RWPE2 (cell line): ENCODE measurements around the gene PPP6R3.

Experiments used
- ATAC-seq: fragments of 200-7000 bp; cut with Tn5 transposase; 3 replicates; pipeline ENCODE4 v1.9.1; 2021; ENCODE audit warnings: low read depth
- DNase-seq: peaks from one replicate; pipeline ENCODE4 v3.0.0-alpha.2; 2020; ENCODE audit warnings: low spot score
- H3K27ac ChIP-seq: fragments of 450-650 bp; 2 replicates; pipeline ENCODE4 v1.5.1; 2017; ENCODE audit warnings: mild to moderate bottlenecking; ENCODE audit not compliant: poor library complexity, severe bottlenecking
- H3K27me3 ChIP-seq: fragments of 250-450 bp; sonication (Bioruptor Pico); 2 replicates; pipeline ENCODE4 v1.5.1; 2021; ENCODE audit warnings: mild to moderate bottlenecking, moderate library complexity; ENCODE audit not compliant: insufficient read depth, poor library complexity, severe bottlenecking
- H3K36me3 ChIP-seq: fragments of 250-450 bp; sonication (Bioruptor Pico); 2 replicates; pipeline ENCODE4 v1.5.1; 2020; ENCODE audit warnings: low read depth, mild to moderate bottlenecking, moderate library complexity
- H3K4me1 ChIP-seq: fragments of 250-450 bp; sonication (Bioruptor Pico); 2 replicates; pipeline ENCODE4 v1.5.1; 2021; ENCODE audit warnings: mild to moderate bottlenecking, moderate library complexity; ENCODE audit not compliant: insufficient read depth, poor library complexity, severe bottlenecking
- H3K4me3 ChIP-seq: fragments of 250-450 bp; sonication (Bioruptor Pico); 2 replicates; pipeline ENCODE4 v1.5.1; 2021; ENCODE audit warnings: mild to moderate bottlenecking, moderate library complexity; ENCODE audit not compliant: severe bottlenecking
- H3K9me3 ChIP-seq: fragments of 250-450 bp; sonication (Bioruptor Pico); 2 replicates; pipeline ENCODE4 v1.5.1; 2021; ENCODE audit warnings: mild to moderate bottlenecking, moderate library complexity; ENCODE audit not compliant: severe bottlenecking
- TF ChIP-seq, protein P1 (sequence below): fragments of 450-650 bp; IDR thresholded peaks from one replicate; pipeline ENCODE4 v1.5.1; 2017; ENCODE audit warnings: mild to moderate bottlenecking, moderate library complexity; ENCODE audit not compliant: poor library complexity, severe bottlenecking

Gene PPP6R3

DNA sequence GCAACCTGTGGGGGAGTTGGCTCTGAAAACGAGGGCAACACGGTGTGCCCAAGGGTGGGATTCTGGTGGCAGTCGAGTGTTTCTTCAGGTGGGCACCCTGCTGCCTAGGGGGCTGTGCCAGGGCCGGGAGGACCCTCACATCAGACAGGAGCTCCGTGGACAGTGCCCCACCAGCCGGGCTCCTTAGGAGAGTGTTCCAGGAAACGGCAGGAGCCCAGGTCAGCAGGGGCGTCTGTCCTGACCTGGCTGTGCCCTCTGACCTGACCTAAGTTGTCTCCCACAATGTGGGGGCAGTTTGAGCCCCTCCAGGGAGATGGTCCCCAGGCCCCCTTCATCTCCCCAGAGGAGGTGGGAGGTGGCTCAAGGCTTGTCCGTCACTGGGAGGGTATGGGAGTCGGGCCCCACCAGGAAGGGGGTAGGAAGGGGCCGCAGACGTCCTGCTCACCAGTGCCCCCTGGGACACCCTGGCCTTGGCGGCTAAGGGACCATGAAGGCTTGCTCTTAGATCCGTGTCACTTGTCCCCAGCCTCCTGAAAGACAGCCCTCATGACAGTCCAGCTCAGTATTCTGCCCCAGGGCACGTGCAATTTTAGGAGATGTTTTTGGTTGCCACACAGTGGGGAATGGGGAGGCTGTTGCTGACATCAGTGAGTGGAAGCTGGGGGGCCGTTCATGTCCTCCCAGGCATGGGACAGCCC, 191.6 kb downstream of the PPP6R3 start:
- H3K27me3 ChIP-seq: no peaks in the 10 kb centered on the region

DNA sequence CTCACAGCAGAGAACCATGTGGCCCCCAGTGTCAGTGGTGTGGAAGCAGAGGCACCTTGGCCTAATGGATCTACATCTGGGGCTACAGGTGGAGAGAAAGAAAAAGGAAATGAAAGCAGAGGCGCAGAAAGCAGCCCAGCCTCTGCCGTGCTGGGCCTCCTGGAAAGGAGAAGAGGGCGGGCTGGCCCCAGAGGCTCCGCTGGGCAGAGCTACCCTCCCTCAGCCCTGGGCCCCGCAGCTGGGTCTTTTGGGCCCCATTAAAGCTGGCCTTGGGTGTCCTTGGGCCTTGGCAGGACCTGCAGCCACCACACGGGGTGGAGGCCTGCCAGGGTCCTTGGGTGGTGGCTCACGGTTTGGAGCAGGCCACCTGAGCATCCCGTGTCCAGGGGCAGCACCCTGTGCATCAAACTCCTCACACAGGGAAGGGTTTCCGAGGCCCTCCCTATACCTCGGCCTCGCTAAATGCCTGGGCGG, 192.2 kb downstream of the PPP6R3 start:
- ATAC-seq: no peak
- H3K36me3 ChIP-seq: no peaks in the 10 kb centered on the region

More for the DNA sequence above, 191.6 kb downstream of the PPP6R3 start:
- DNase-seq (no peak), ATAC-seq (no peak)
- no peaks in the 10 kb centered on the region for H3K4me1 ChIP-seq
- no peak overlapping the region for H3K27ac ChIP-seq
- TF ChIP-seq, protein P1, sequence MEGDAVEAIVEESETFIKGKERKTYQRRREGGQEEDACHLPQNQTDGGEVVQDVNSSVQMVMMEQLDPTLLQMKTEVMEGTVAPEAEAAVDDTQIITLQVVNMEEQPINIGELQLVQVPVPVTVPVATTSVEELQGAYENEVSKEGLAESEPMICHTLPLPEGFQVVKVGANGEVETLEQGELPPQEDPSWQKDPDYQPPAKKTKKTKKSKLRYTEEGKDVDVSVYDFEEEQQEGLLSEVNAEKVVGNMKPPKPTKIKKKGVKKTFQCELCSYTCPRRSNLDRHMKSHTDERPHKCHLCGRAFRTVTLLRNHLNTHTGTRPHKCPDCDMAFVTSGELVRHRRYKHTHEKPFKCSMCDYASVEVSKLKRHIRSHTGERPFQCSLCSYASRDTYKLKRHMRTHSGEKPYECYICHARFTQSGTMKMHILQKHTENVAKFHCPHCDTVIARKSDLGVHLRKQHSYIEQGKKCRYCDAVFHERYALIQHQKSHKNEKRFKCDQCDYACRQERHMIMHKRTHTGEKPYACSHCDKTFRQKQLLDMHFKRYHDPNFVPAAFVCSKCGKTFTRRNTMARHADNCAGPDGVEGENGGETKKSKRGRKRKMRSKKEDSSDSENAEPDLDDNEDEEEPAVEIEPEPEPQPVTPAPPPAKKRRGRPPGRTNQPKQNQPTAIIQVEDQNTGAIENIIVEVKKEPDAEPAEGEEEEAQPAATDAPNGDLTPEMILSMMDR: no peak
- H3K4me3 ChIP-seq: no peak overlapping the region
- no peaks in the 10 kb centered on the region for H3K9me3 ChIP-seq
- no peaks in the 10 kb centered on the region for H3K36me3 ChIP-seq

DNA sequence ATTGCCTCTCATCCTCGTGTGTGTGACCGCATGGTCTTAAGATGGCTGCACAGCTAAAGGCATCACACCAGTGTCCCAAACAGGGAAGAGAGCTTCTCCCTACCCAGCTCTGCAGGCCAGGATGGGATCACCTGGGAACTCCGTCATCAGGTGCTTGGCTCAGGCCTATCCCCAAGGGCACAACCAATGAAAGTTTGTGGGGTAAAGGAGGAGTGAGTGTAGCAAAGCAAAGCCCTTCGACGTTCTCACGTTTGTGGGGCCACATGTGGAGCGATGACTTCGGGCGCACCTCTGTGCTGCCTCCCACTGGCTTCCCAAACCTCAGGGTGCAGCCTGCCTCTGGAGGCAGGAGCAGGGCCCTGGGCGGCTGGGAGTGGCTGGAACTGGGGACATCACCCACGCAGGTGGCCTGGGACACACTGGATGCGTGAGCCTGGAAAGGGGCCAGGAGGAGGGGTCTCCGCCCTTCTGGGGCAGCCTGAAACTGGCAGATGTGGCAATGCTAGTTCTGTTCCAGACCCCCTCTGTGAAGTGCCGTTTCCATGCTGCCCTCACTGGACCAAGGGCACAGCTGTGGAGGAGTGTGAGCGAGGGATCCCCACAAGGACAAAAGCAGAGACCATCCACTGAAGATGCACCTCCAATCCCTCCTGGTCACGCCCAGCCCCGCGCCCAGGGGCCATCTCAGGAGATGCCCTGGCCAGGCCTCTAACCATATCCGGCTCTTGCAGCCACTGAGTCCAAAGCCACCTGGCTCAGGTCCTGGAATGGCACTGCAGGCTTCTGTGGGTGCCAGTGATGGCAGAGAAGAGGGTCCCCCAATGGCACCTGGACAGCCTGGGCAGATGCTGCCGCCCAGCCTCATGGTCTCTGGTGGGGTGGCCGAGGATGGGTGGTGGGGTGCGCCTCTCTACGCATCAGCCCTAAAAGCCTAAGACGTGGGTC, 193.2 kb downstream of the PPP6R3 start:
- Histone ChIP-seq H3K27ac (no peak overlapping the region), H3K27me3 (no peaks in the 10 kb centered on the region), H3K36me3 (no peaks in the 10 kb centered on the region), H3K9me3 (no peaks in the 10 kb centered on the region), H3K4me1 (no peaks in the 10 kb centered on the region), H3K4me3 (no peak overlapping the region)
- ATAC-seq (no peak), DNase-seq (no peak)
- TF ChIP-seq, protein P1: no peak

More for the DNA sequence above, 192.2 kb downstream of the PPP6R3 start:
- TF ChIP-seq, protein P1: no peak
- Histone ChIP-seq H3K27me3 (no peaks in the 10 kb centered on the region), H3K27ac (no peak overlapping the region), H3K4me3 (no peak overlapping the region), H3K9me3 (no peaks in the 10 kb centered on the region), H3K4me1 (no peaks in the 10 kb centered on the region)
- no peak for DNase-seq

DNA sequence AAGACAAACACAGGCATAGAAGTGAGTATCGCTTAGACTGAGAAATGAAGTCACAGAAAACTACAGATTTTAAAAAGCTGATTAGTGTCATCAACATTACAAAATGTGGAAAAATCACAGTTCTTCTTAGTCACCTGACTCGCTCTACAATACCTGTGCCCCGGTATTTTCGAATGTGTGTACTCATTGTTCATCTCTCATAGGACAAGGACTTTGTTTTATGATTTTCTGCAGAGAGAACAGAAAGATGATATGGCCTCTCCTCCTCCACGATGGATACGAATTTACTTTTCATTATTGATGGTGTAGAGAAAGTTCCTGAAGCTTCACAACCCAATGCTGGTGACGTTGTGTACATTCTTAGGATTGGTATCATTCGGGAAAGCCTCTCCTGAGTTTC, 194.4 kb downstream of the PPP6R3 start:
- TF ChIP-seq, protein P1: no peak
- peaks cover 3% of the 10 kb centered on the region for H3K4me1 ChIP-seq
- H3K27me3 ChIP-seq: no peaks in the 10 kb centered on the region
- H3K27ac ChIP-seq: no peak overlapping the region
- DNase-seq (no peak), ATAC-seq (no peak)
- H3K9me3 ChIP-seq: no peaks in the 10 kb centered on the region
- H3K4me3 ChIP-seq: no peak overlapping the region
- H3K36me3 ChIP-seq: no peaks in the 10 kb centered on the region
